T-helper 22 cell (primary cell): ENCODE measurements around the gene MT4.
"Not testable (repeated sequence)": the region's sequence is repeated elsewhere in the genome, so short reads cannot be mapped to it uniquely, and the experiment has no call there.

Source experiments
- DNase-seq: peaks from one replicate; pipeline ENCODE4 v3.0.0-alpha.2; 2020; ENCODE audit warnings: low read depth

Gene MT4

GRCh38 chr16:56559109-56559508 is 5.8 kb upstream of the MT4 start:
- no peak for DNase-seq

GRCh38 chr16:56560447-56560846 is 4.4 kb upstream of the MT4 start:
- DNase-seq = no peak

- DNase-seq = no peak
Observed at GRCh38 chr16:56561126-56561525, 3.7 kb upstream of the MT4 start.

- DNase-seq = no peak
Observed at GRCh38 chr16:56569971-56570370, 5.1 kb downstream of the MT4 start.

GRCh38 chr16:56571525-56571924 is 6.7 kb downstream of the MT4 start:
- no peak for DNase-seq

- no peak for DNase-seq
Observed at GRCh38 chr16:56574625-56575024, 9.8 kb downstream of the MT4 start.

- DNase-seq = peak; percentile 65
Observed at GRCh38 chr16:56576585-56577299, 11.9 kb downstream of the MT4 start.

GRCh38 chr16:56577300-56577625 is 12.4 kb downstream of the MT4 start:
- DNase-seq = no peak

GRCh38 chr16:56580391-56581048 is 15.6 kb downstream of the MT4 start:
- no peak for DNase-seq

GRCh38 chr16:56582911-56583310 is 18.0 kb downstream of the MT4 start:
- not testable (repeated sequence) for DNase-seq

- DNase-seq = no peak
Observed at GRCh38 chr16:56583351-56584168, 18.7 kb downstream of the MT4 start.

- DNase-seq = no peak
Observed at GRCh38 chr16:56584276-56584675, 19.4 kb downstream of the MT4 start.

GRCh38 chr16:56588781-56589140 is 23.9 kb downstream of the MT4 start:
- DNase-seq = no peak

- DNase-seq = no peak
Observed at GRCh38 chr16:56589141-56590039, 24.5 kb downstream of the MT4 start, which contains the start of gene MT3. Gene MT3 (plus strand): TSS chr16:56589528. CDS start chr16:56589591, 63 bp downstream.

GRCh38 chr16:56591377-56592060 is 26.6 kb downstream of the MT4 start:
- DNase-seq = no peak

GRCh38 chr16:56593573-56594291 is 28.9 kb downstream of the MT4 start:
- DNase-seq = no peak

GRCh38 chr16:56594292-56594619 is 29.4 kb downstream of the MT4 start:
- DNase-seq = no peak

- no peak for DNase-seq
Observed at GRCh38 chr16:56600398-56600999, 35.6 kb downstream of the MT4 start.

GRCh38 chr16:56601325-56601724 is 36.5 kb downstream of the MT4 start:
- DNase-seq = no peak

GRCh38 chr16:56603589-56603988 is 38.7 kb downstream of the MT4 start:
- DNase-seq = no peak
